K562 (cell line): ENCODE measurements around the gene CDC37. TPM values are rescaled to one million over a fixed set of nuclear protein-coding genes. Genes with fewer than 3 reads are reported as not detected.

Experiments used
- ATF2 ChIP-seq: sonication (generic); formaldehyde crosslinking; IDR thresholded peaks from 2 replicates; pipeline ENCODE4 v1.8.1; 2022; ENCODE audit warnings: missing genetic modification reagents
- ELF2 ChIP-seq: fragments of 250-450 bp; sonication (Bioruptor Pico); IDR thresholded peaks from 2 replicates; pipeline ENCODE4 v1.5.0; 2021; ENCODE audit warnings: mild to moderate bottlenecking
- FOS ChIP-seq: IDR thresholded peaks from 3 replicates; pipeline ENCODE4 v1.6.1; 2011; ENCODE audit not compliant: insufficient read length; ENCODE audit errors: extremely low read depth
- HOMEZ ChIP-seq: fragments of 250-450 bp; sonication (Bioruptor Pico); IDR thresholded peaks from 2 replicates; pipeline ENCODE4 v1.4.0; 2020; ENCODE audit warnings: mild to moderate bottlenecking, moderate library complexity
- JUN ChIP-seq, 2 experiments: sonication (generic) in 1 of 2; formaldehyde crosslinking in 1 of 2; IDR thresholded peaks; 2 replicates each; pipeline versions ENCODE4 v1.6.1 to v1.8.0; 2012 to 2022; ENCODE audit warnings: borderline replicate concordance in 2 of 2, mild to moderate bottlenecking in 2 of 2, improper control_type of control experiment in 1 of 2, low read depth in 1 of 2, low read length in 1 of 2, missing genetic modification reagents in 1 of 2
- KLF13 ChIP-seq: fragments of 450-650 bp; IDR thresholded peaks from 2 replicates; pipeline ENCODE4 v1.6.1; 2016; ENCODE audit warnings: missing genetic modification characterization, low read depth, mild to moderate bottlenecking, missing compliant biosample characterization, moderate library complexity, borderline replicate concordance
- NFATC3 ChIP-seq: fragments of 450-650 bp; IDR thresholded peaks from 2 replicates; pipeline ENCODE4 v1.6.1; 2017; ENCODE audit warnings: mild to moderate bottlenecking
- NFXL1 ChIP-seq: fragments of 450-650 bp; formaldehyde crosslinking; IDR thresholded peaks from 2 replicates; pipeline ENCODE4 v1.4.0; 2021; ENCODE audit warnings: mild to moderate bottlenecking
- NR2C1 ChIP-seq, 2 experiments: fragments of 450-650 bp; IDR thresholded peaks; 2 replicates each; pipeline ENCODE4 v1.6.1; 2017; ENCODE audit warnings: mild to moderate bottlenecking in 2 of 2, antibody characterized with exemption in 1 of 2, inconsistent platforms in 1 of 2, missing compliant biosample characterization in 1 of 2, missing genetic modification characterization in 1 of 2
- PRDM10 ChIP-seq: fragments of 450-650 bp; IDR thresholded peaks from 2 replicates; pipeline ENCODE4 v1.6.1; 2018; ENCODE audit not compliant: partially characterized antibody
- SAFB ChIP-seq: fragments of 200-400 bp; formaldehyde crosslinking; IDR thresholded peaks from 2 replicates; pipeline ENCODE4 v1.6.1; 2017; ENCODE audit warnings: low read depth, low read length, borderline replicate concordance
- SETDB1 ChIP-seq: IDR thresholded peaks from one replicate; pipeline ENCODE4 v1.6.1; 2012; ENCODE audit warnings: low read length, control low read depth, inconsistent platforms
- SRSF7 ChIP-seq: fragments of 200-400 bp; formaldehyde crosslinking; optimal IDR thresholded peaks from 2 replicates; pipeline ENCODE3; 2017; ENCODE audit warnings: mild to moderate bottlenecking, low read depth, low read length
- ZC3H8 ChIP-seq: fragments of 450-650 bp; IDR thresholded peaks from 2 replicates; pipeline ENCODE4 v1.6.1; 2017
- ZFP91 ChIP-seq: sonication (generic); formaldehyde crosslinking; IDR thresholded peaks from 2 replicates; pipeline ENCODE4 v1.8.0; 2022; ENCODE audit warnings: mild to moderate bottlenecking, missing genetic modification reagents
- ZNF133 ChIP-seq: fragments of 250-450 bp; sonication (Bioruptor Pico); IDR thresholded peaks from 2 replicates; pipeline ENCODE4 v1.4.0; 2020; ENCODE audit warnings: mild to moderate bottlenecking
- ZNF146 ChIP-seq: IDR thresholded peaks from one replicate; pipeline ENCODE4 v1.6.1; 2018; ENCODE audit warnings: missing compliant biosample characterization; ENCODE audit not compliant: unreplicated experiment
- ZNF551 ChIP-seq: fragments of 250-450 bp; sonication (Bioruptor Pico); IDR thresholded peaks from 2 replicates; pipeline ENCODE4 v1.5.0; 2021; ENCODE audit warnings: mild to moderate bottlenecking, moderate library complexity
- ZNF644 ChIP-seq: fragments of 200-800 bp; sonication (Bioruptor generic); IDR thresholded peaks from 2 replicates; pipeline ENCODE4 v1.6.1; 2016; ENCODE audit warnings: low read depth, missing genetic modification characterization, missing compliant biosample characterization
- ZNF778 ChIP-seq: fragments of 450-650 bp; formaldehyde crosslinking; IDR thresholded peaks from 2 replicates; pipeline ENCODE4 v1.4.0; 2020; ENCODE audit warnings: mild to moderate bottlenecking, moderate library complexity
- polyA plus RNA-seq, 8 experiments: library from polyadenylated mRNA; depleted of rRNA in 4 of 8; stranded (reverse) in 5 of 8; unstranded in 3 of 8; fragments of >200 nt; fragmentation: Nextera tagmentation in 2 of 8; fragmentation: Illumina TruSeq in 1 of 8; extraction: Ambion mirVana in 2 of 8; extraction: Trizol in 1 of 8; gene quantifications; 2 replicates each; pipeline versions ENCODE4 v1.2.1 to v1.2.3, GENCODE V29; 2011 to 2014; ENCODE audit warnings: inconsistent platforms in 1 of 8, missing spikeins in 1 of 8
- total RNA-seq, 7 experiments: library from RNA; depleted of rRNA in 6 of 7; stranded (reverse); fragments of >200 nt in 6 of 7; fragmentation: Illumina TruSeq in 2 of 7; extraction: Trizol in 2 of 7; gene quantifications; 2 replicates each; pipeline versions ENCODE4 v1.2.1 to v1.2.3, GENCODE V29; 2011 to 2021; ENCODE audit warnings: low replicate concordance in 1 of 7

The CDC37 gene
- total and polyA plus RNA-seq, 9 of the 15 experiments (the other 6 are each of a cell fraction or from before 2014, with no cell fraction given), result 6.6 to 538 (median 227) TPM

- TF ChIP-seq ATF2 (CRISPR knock-in tag) (no peak), ZC3H8 (no peak), NFXL1 (no peak), ZNF551 (no peak), HOMEZ (no peak), ZNF146 (CRISPR knock-in tag) (no peak), ELF2 (no peak), PRDM10 (peak; percentile 76), SAFB (no peak), FOS (peak; percentile 44), SETDB1 (no peak), SRSF7 (no peak), KLF13 (tag) (no peak), JUN (IDR thresholded peaks at IDR 0.05; ENCODE audit: borderline replicate concordance, low read depth, low read length) (no peak), JUN (CRISPR knock-in tag; IDR thresholded peaks at IDR 0.05; ENCODE audit: borderline replicate concordance) (no peak), ZFP91 (CRISPR knock-in tag) (no peak), NR2C1 (IDR thresholded peaks at IDR 0.05) (no peak), NR2C1 (tag; IDR thresholded peaks at IDR 0.05) (no peak), ZNF778 (CRISPR knock-in tag) (no peak), ZNF133 (CRISPR knock-in tag) (no peak), NFATC3 (no peak), ZNF644 (tag) (no peak)
These were observed 47.7 kb upstream of the CDC37 start (continued) for GRCh38 chr19:10450853-10451609.
